Activated CD8-positive, alpha-beta T cell treated with anti-CD3 and anti-CD28 coated beads for 36 hours (primary cell): Measurements from ENCODE around the gene PRPS2. TPM values are rescaled to one million over a fixed set of nuclear protein-coding genes. Genes with fewer than 3 reads are reported as not detected.
A peak's percentile ranks its signal among the peaks of the same experiment; 100 is the strongest.

ENCODE experiments used
- ATAC-seq: fragments of 200-7000 bp; cut with Tn5 transposase; one replicate; pipeline ENCODE4 v1.10.0; 2021; ENCODE audit warnings: mild to moderate bottlenecking, moderate library complexity
- CTCF ChIA-PET: fragments of 350-600 bp; sonication (Branson Sonifier 250); formaldehyde crosslinking; loops from one replicate; lab custom pipeline; 2021; ENCODE audit warnings: antibody characterized with exemption; lab: Charles Lee
- POLR2A ChIA-PET: fragments of 350-600 bp; sonication (Branson Sonifier 250); formaldehyde crosslinking; loops from one replicate; lab custom pipeline; 2021; ENCODE audit warnings: antibody characterized with exemption; lab: Charles Lee
- DNase-seq: peaks from one replicate; pipeline ENCODE4 v3.0.0-alpha.2; 2020
- H3K27ac Mint-ChIP-seq: one replicate; pipeline ENCODE4 v1.8.0; 2021; ENCODE audit warnings: mild to moderate bottlenecking, mixed read lengths
- H3K27me3 Mint-ChIP-seq: one replicate; pipeline ENCODE4 v1.8.0; 2021; ENCODE audit warnings: mixed read lengths
- H3K36me3 Mint-ChIP-seq: one replicate; pipeline ENCODE4 v1.8.0; 2021; ENCODE audit warnings: low read depth, mixed read lengths
- H3K4me1 Mint-ChIP-seq: one replicate; pipeline ENCODE4 v1.8.0; 2021; ENCODE audit warnings: low read depth, mixed read lengths
- H3K4me3 Mint-ChIP-seq: one replicate; pipeline ENCODE4 v1.8.0; 2021; ENCODE audit warnings: mild to moderate bottlenecking, moderate library complexity, mixed read lengths
- H3K9me3 Mint-ChIP-seq: one replicate; pipeline ENCODE4 v1.8.0; 2021; ENCODE audit warnings: mixed read lengths
- CTCF ChIP-seq: fragments of 200-600 bp; IDR thresholded peaks from one replicate; pipeline ENCODE4 v1.8.0; 2022; ENCODE audit warnings: antibody characterized with exemption, mild to moderate bottlenecking
- intact Hi-C: fragments of 100-400 bp; cut with micrococcal nuclease; formaldehyde crosslinking; loops from one replicate; pipeline ENCODE4 v1.10.0; 2022
- total RNA-seq, 2 experiments: library from RNA; stranded (reverse); gene quantifications; one replicate each; pipeline ENCODE4 v1.2.3, GENCODE V29; 2021

Gene PRPS2
- total RNA-seq, 2 experiments from 2014 or later: 110 to 114 TPM

GRCh38 chrX:12843668-12844279 lies 52.6 kb downstream of the PRPS2 start:
- ATAC-seq (peak; percentile 69), DNase-seq (no peak)
- ChIA-PET POLR2A (interaction anchor here (0.6 kb wide), 1 partner anchor 139 kb away, joined by 5 read pairs; no protein-coding TSS in a partner anchor), CTCF (no interaction called here)
- H3K9me3 Mint-ChIP-seq: no peaks in the 10 kb centered on the region
- H3K4me3 Mint-ChIP-seq: peak overlapping the region; percentile 51
- H3K27ac Mint-ChIP-seq: peak overlapping the region; percentile 85
- TF ChIP-seq CTCF: no peak
- peaks cover 15% of the 10 kb centered on the region for H3K4me1 Mint-ChIP-seq
- no peaks in the 10 kb centered on the region for H3K27me3 Mint-ChIP-seq
- no peaks in the 10 kb centered on the region for H3K36me3 Mint-ChIP-seq
- intact Hi-C loops: no loop called here

GRCh38 chrX:12844319-12844718 lies 53.1 kb downstream of the PRPS2 start:
- CTCF ChIA-PET: no interaction called here
- H3K4me3 Mint-ChIP-seq: peak overlapping the region; percentile 51

GRCh38 chrX:12865359-12865758 lies 74.1 kb downstream of the PRPS2 start:
- no peak for TF ChIP-seq CTCF
- no peaks in the 10 kb centered on the region for H3K27me3 Mint-ChIP-seq
- ChIA-PET POLR2A (no interaction called here), CTCF (no interaction called here)
- no peak overlapping the region for H3K27ac Mint-ChIP-seq
- intact Hi-C loops: no loop called here
- peaks cover 8% of the 10 kb centered on the region for H3K4me1 Mint-ChIP-seq
- DNase-seq (no peak), ATAC-seq (no peak)
- H3K4me3 Mint-ChIP-seq: no peak overlapping the region
- no peaks in the 10 kb centered on the region for H3K9me3 Mint-ChIP-seq
- H3K36me3 Mint-ChIP-seq: no peaks in the 10 kb centered on the region

More at GRCh38 chrX:12844319-12844718, 53.1 kb downstream of the PRPS2 start:
- ATAC-seq (peak; percentile 74), DNase-seq (no peak)
- no peak for TF ChIP-seq CTCF
- Mint-ChIP-seq H3K27ac (peak overlapping the region; percentile 85), H3K27me3 (no peaks in the 10 kb centered on the region), H3K9me3 (no peaks in the 10 kb centered on the region), H3K36me3 (no peaks in the 10 kb centered on the region), H3K4me1 (peaks cover 15% of the 10 kb centered on the region)
- intact Hi-C loops: no loop called here
- POLR2A ChIA-PET: interaction anchor here (0.6 kb wide), 1 partner anchor 138 kb away, joined by 5 read pairs; no protein-coding TSS in a partner anchor

GRCh38 chrX:12866451-12867377 lies 75.5 kb downstream of the PRPS2 start, which contains the start of gene TLR7:
Gene TLR7, plus strand, starts transcription at chrX:12867072. Its CDS starts 507 bp downstream, at chrX:12867579.
- ChIA-PET POLR2A (no interaction called here), CTCF (no interaction called here)
- Mint-ChIP-seq H3K36me3 (no peaks in the 10 kb centered on the region), H3K9me3 (no peaks in the 10 kb centered on the region), H3K27ac (no peak within 1 kb of the TSS), H3K4me3 (no peak within 1 kb of the TSS), H3K4me1 (peaks cover 8% of the 10 kb centered on the region), H3K27me3 (no peaks in the 10 kb centered on the region)
- ATAC-seq (no peak), DNase-seq (no peak)
- no peak for TF ChIP-seq CTCF
- intact Hi-C loops: no loop called here

- ATAC-seq (no peak), DNase-seq (no peak)
- ChIA-PET CTCF (no interaction called here), POLR2A (no interaction called here)
- TF ChIP-seq CTCF: no peak
- Mint-ChIP-seq H3K4me1 (peaks cover 8% of the 10 kb centered on the region), H3K9me3 (no peaks in the 10 kb centered on the region), H3K27ac (no peak overlapping the region), H3K4me3 (no peak overlapping the region), H3K27me3 (no peaks in the 10 kb centered on the region), H3K36me3 (no peaks in the 10 kb centered on the region)
- intact Hi-C loops: no loop called here
These were observed 76.5 kb downstream of the PRPS2 start for GRCh38 chrX:12867685-12868084.
